ENCODE data around the gene TNKS1BP1. TPM values are rescaled to one million over a fixed set of nuclear protein-coding genes. Genes with fewer than 3 reads are reported as not detected.
A peak's percentile ranks its signal among the peaks of the same experiment; 100 is the strongest.
"Not testable (repeated sequence)": the region's sequence is repeated elsewhere in the genome, so short reads cannot be mapped to it uniquely, and the experiment has no call there.

Gene TNKS1BP1
- total RNA-seq, 1 donor from 2014 or later, result 112 TPM

GRCh38 chr11:57310630-57311086 is 14.1 kb downstream of the TNKS1BP1 start:
- DNase-seq, result peak; percentile 66

- no peak for DNase-seq
Measured at GRCh38 chr11:57310091-57310490, 14.7 kb downstream of the TNKS1BP1 start.

- DNase-seq, result no peak
Measured at GRCh38 chr11:57309106-57310059, 15.4 kb downstream of the TNKS1BP1 start.

- no peak for DNase-seq
Measured at GRCh38 chr11:57308426-57309060, 16.2 kb downstream of the TNKS1BP1 start.

- no peak for DNase-seq
Measured at GRCh38 chr11:57307666-57308270, 17.0 kb downstream of the TNKS1BP1 start.

GRCh38 chr11:57306940-57307565 is 17.7 kb downstream of the TNKS1BP1 start:
- no peak for DNase-seq

- DNase-seq, result peak; percentile 45
Measured at GRCh38 chr11:57306161-57306876, 18.4 kb downstream of the TNKS1BP1 start.

GRCh38 chr11:57305523-57305922 is 19.2 kb downstream of the TNKS1BP1 start:
- DNase-seq, result no peak

GRCh38 chr11:57303990-57304579 is 20.7 kb downstream of the TNKS1BP1 start:
- DNase-seq, result no peak

- no peak for DNase-seq
Measured at GRCh38 chr11:57303280-57303989, 21.3 kb downstream of the TNKS1BP1 start.

GRCh38 chr11:57302489-57302888 is 22.3 kb downstream of the TNKS1BP1 start:
- no peak for DNase-seq

- no peak for DNase-seq
Measured at GRCh38 chr11:57301711-57302423, 22.9 kb downstream of the TNKS1BP1 start.

GRCh38 chr11:57300785-57301184 is 24.0 kb downstream of the TNKS1BP1 start:
- DNase-seq, result no peak

- no peak for DNase-seq
Measured at GRCh38 chr11:57299150-57299737, 25.5 kb downstream of the TNKS1BP1 start.

- no peak for DNase-seq
Measured at GRCh38 chr11:57297221-57297620, 27.5 kb downstream of the TNKS1BP1 start.

- DNase-seq, result not testable (repeated sequence)
Measured at GRCh38 chr11:57296205-57296604, 28.5 kb downstream of the TNKS1BP1 start.

GRCh38 chr11:57294225-57295131 is 30.3 kb downstream of the TNKS1BP1 start:
- DNase-seq, result peak; percentile 77

- no peak for DNase-seq
Measured at GRCh38 chr11:57290288-57290687, 34.5 kb downstream of the TNKS1BP1 start.
